SK-N-SH treated with all-trans-retinoic acid at 6 μM for 48 hours (cell line): ENCODE data around the gene BCHE.

Experiments
- BACH2 ChIP-seq: fragments of 250-450 bp; sonication (Bioruptor Pico); IDR thresholded peaks from 2 replicates; pipeline ENCODE4 v1.9.0; 2021; ENCODE audit warnings: mild to moderate bottlenecking, borderline replicate concordance
- CSDC2 ChIP-seq: fragments of 250-450 bp; sonication (Bioruptor Pico); IDR thresholded peaks from 2 replicates; pipeline ENCODE4 v1.5.0; 2020; ENCODE audit warnings: mild to moderate bottlenecking, moderate library complexity
- ESRRG ChIP-seq: fragments of 250-450 bp; sonication (Bioruptor Pico); IDR thresholded peaks from 2 replicates; pipeline ENCODE4 v1.6.1; 2021; ENCODE audit warnings: mild to moderate bottlenecking
- ISL1 ChIP-seq: fragments of 250-450 bp; sonication (Bioruptor Pico); IDR thresholded peaks from 2 replicates; pipeline ENCODE4 v2.1.2; 2022; ENCODE audit warnings: mild to moderate bottlenecking, moderate library complexity
- PPARA ChIP-seq: fragments of 250-450 bp; sonication (Bioruptor Pico); IDR thresholded peaks from 2 replicates; pipeline ENCODE4 v1.5.0; 2020; ENCODE audit warnings: mild to moderate bottlenecking, borderline replicate concordance
- RARB ChIP-seq: fragments of 250-450 bp; sonication (Bioruptor Pico); IDR thresholded peaks from 2 replicates; pipeline ENCODE4 v1.8.0; 2021; ENCODE audit warnings: mild to moderate bottlenecking, moderate library complexity
- SNAI2 ChIP-seq: fragments of 250-450 bp; sonication (Bioruptor Pico); IDR thresholded peaks from 2 replicates; pipeline ENCODE4 v1.5.0; 2020; ENCODE audit warnings: mild to moderate bottlenecking, moderate library complexity
- ZFP3 ChIP-seq: fragments of 250-450 bp; sonication (Bioruptor Pico); IDR thresholded peaks from 2 replicates; pipeline ENCODE4 v1.5.0; 2020; ENCODE audit warnings: mild to moderate bottlenecking, moderate library complexity
- ZNF565 ChIP-seq: fragments of 450-650 bp; formaldehyde crosslinking; conservative IDR thresholded peaks from 2 replicates; pipeline ENCODE4 v1.5.0; 2020; ENCODE audit warnings: low read depth, mild to moderate bottlenecking, moderate library complexity
- TF ChIP-seq, protein P1 (sequence below): fragments of 250-450 bp; sonication (Bioruptor Pico); IDR thresholded peaks from 2 replicates; pipeline ENCODE4 v1.8.0; 2020; ENCODE audit warnings: mild to moderate bottlenecking, moderate library complexity, borderline replicate concordance

DNA sequence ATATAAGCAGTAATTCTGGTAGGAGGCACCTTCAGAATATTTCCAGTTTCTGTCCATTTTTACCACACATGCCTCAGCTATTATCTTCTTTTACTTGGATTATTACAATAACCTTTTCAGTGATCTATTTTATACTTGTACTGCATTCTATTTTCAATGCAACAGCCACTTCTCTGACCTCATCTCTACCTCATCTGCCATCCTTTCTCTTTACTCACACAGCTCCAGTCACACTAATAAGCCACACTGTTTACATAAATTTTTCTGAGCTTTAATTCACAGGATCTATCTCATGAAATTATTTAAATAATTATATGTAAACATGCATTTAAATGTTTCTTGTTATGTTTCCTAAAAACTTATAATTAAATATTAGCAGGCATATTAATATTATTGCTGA is 47.3 kb upstream of the BCHE start:
- no peak for TF ChIP-seq PPARA
- no peak for TF ChIP-seq RARB (CRISPR knock-in tag)
- TF ChIP-seq, protein P1, sequence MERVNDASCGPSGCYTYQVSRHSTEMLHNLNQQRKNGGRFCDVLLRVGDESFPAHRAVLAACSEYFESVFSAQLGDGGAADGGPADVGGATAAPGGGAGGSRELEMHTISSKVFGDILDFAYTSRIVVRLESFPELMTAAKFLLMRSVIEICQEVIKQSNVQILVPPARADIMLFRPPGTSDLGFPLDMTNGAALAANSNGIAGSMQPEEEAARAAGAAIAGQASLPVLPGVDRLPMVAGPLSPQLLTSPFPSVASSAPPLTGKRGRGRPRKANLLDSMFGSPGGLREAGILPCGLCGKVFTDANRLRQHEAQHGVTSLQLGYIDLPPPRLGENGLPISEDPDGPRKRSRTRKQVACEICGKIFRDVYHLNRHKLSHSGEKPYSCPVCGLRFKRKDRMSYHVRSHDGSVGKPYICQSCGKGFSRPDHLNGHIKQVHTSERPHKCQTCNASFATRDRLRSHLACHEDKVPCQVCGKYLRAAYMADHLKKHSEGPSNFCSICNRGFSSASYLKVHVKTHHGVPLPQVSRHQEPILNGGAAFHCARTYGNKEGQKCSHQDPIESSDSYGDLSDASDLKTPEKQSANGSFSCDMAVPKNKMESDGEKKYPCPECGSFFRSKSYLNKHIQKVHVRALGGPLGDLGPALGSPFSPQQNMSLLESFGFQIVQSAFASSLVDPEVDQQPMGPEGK (CRISPR knock-in tag), result no peak
- no peak for TF ChIP-seq SNAI2 (CRISPR knock-in tag)
- no peak for TF ChIP-seq ZNF565
- TF ChIP-seq BACH2 (CRISPR knock-in tag), result no peak
- no peak for TF ChIP-seq ZFP3 (CRISPR knock-in tag)
- no peak for TF ChIP-seq ESRRG (CRISPR knock-in tag)
- TF ChIP-seq ISL1 (CRISPR knock-in tag), result no peak
- TF ChIP-seq CSDC2 (CRISPR knock-in tag), result no peak
